ENCODE results near the gene PUM1.
"Not testable (repeated sequence)": the region's sequence is repeated elsewhere in the genome, so short reads cannot be mapped to it uniquely, and the experiment has no call there.

DNA sequence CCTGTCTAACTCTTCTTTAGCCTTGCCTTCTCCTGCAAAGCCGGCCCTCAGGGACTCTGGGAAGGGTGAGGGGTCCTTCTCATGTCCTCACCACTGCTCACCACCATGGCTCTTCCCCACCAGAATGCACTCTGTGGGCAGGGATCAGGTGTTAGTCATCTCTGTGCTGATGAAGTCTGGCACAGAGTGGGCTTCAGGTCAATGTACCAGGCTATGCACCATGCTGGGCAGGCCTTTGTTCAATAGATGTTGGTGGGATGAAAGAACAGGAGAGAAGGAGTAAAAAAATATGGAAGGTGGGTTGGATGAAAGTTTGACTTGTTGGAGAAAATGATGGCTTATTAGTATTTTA lies 116.1 kb downstream of the PUM1 start:
- not testable (repeated sequence) for TF ChIP-seq CTCF (conservative IDR thresholded peaks at IDR 0.05; ENCODE audit: low read depth, low read length); POLR2A (IDR thresholded peaks at IDR 0.05; ENCODE audit: low read depth, low read length); BHLHE40 (IDR thresholded peaks at IDR 0.05; ENCODE audit: low read depth, low read length); NFE2L2 (IDR thresholded peaks at IDR 0.05; ENCODE audit: low read depth, low read length); USF2 (IDR thresholded peaks at IDR 0.05; ENCODE audit: low read depth, low read length); FOS (IDR thresholded peaks at IDR 0.05; ENCODE audit: low read depth, low read length); RAD21 (IDR thresholded peaks at IDR 0.05; ENCODE audit: low read length); CEBPB (IDR thresholded peaks at IDR 0.05; ENCODE audit: low read depth, low read length); RFX5 (IDR thresholded peaks at IDR 0.05; ENCODE audit: low read depth, low read length)

All from IMR-90 (cell line).